Measurements from ENCODE around the gene GALNT2. TPM values are rescaled to one million over a fixed set of nuclear protein-coding genes. Genes with fewer than 3 reads are reported as not detected.

GALNT2 gene
- total and polyA plus RNA-seq, 4 donors, result 47.5 to 182 (median 114) TPM

DNA sequence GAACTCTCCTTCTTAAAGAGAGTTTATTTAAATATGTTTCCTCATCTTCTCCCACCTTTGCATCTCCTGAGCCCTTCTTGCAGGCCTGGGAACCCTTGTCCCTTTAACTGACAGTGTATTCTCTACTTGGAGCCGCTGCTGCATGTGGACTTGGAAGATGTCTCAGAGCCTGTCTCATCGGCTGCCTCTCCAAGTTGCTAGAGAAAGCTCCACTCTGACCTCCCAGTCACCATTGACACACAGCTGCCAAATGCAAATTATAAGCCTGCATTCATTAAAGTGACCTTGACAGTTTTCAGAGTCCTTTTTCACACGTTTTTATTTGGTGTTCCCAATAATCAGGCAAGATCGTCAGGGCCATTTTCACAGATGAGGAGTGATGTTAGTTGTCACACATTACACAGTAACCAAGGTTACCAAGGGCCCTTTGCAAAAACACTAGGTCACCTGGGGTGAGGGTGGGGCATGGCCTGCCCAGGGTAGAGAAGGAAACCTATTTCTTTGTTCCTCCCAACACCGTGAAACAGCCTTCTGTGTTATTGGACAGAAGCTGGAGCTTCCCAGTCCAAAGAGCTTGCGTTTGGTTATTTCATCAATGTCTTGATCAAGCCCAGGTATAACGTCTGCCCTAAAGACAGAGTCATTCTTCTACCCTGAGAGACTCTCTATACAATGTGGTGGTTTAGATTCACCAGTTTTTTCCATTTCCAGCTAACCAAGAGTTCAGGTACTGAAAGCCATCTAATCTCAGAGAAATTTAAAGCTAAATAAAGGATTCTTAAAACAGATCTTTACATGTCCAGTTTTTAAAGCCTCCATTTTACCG lies 164.1 kb downstream of the GALNT2 start:
- H3K36me3 ChIP-seq (ENCODE audit: control insufficient read depth in 4 of 4, insufficient read depth in 3 of 4, low read depth in 1 of 4, low read length in 3 of 4), result peaks cover 0 to 8% (median 3%) of the 10 kb centered on the region in 4 donors
- H3K27ac ChIP-seq (ENCODE audit: low read depth in 1 of 2, low read length in 2 of 2), result no peak overlapping the region
- DNase-seq (ENCODE audit: low spot score), result no peak
- peaks cover 0 to 12% (median 8%) of the 10 kb centered on the region in 4 donors for H3K4me1 ChIP-seq (ENCODE audit: control insufficient read depth in 4 of 4, insufficient read depth in 4 of 4, low read length in 3 of 4)
- TF ChIP-seq, protein P1, sequence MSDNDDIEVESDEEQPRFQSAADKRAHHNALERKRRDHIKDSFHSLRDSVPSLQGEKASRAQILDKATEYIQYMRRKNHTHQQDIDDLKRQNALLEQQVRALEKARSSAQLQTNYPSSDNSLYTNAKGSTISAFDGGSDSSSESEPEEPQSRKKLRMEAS (IDR thresholded peaks at IDR 0.05), result no peak
- TF ChIP-seq, protein P2, sequence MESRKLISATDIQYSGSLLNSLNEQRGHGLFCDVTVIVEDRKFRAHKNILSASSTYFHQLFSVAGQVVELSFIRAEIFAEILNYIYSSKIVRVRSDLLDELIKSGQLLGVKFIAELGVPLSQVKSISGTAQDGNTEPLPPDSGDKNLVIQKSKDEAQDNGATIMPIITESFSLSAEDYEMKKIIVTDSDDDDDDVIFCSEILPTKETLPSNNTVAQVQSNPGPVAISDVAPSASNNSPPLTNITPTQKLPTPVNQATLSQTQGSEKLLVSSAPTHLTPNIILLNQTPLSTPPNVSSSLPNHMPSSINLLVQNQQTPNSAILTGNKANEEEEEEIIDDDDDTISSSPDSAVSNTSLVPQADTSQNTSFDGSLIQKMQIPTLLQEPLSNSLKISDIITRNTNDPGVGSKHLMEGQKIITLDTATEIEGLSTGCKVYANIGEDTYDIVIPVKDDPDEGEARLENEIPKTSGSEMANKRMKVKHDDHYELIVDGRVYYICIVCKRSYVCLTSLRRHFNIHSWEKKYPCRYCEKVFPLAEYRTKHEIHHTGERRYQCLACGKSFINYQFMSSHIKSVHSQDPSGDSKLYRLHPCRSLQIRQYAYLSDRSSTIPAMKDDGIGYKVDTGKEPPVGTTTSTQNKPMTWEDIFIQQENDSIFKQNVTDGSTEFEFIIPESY (IDR thresholded peaks at IDR 0.05), result no peak
- TF ChIP-seq SP1 (IDR thresholded peaks at IDR 0.05), result no peak
- TF ChIP-seq, protein P3, sequence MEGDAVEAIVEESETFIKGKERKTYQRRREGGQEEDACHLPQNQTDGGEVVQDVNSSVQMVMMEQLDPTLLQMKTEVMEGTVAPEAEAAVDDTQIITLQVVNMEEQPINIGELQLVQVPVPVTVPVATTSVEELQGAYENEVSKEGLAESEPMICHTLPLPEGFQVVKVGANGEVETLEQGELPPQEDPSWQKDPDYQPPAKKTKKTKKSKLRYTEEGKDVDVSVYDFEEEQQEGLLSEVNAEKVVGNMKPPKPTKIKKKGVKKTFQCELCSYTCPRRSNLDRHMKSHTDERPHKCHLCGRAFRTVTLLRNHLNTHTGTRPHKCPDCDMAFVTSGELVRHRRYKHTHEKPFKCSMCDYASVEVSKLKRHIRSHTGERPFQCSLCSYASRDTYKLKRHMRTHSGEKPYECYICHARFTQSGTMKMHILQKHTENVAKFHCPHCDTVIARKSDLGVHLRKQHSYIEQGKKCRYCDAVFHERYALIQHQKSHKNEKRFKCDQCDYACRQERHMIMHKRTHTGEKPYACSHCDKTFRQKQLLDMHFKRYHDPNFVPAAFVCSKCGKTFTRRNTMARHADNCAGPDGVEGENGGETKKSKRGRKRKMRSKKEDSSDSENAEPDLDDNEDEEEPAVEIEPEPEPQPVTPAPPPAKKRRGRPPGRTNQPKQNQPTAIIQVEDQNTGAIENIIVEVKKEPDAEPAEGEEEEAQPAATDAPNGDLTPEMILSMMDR (IDR thresholded peaks at IDR 0.05; ENCODE audit: low read depth, low read length, missing input control), result no peak
- no peak for TF ChIP-seq HNF4A (conservative IDR thresholded peaks at IDR 0.05)
- TF ChIP-seq JUND (IDR thresholded peaks at IDR 0.05), result no peak
- no peak for TF ChIP-seq TAF1 (conservative IDR thresholded peaks at IDR 0.05)
- no peak for TF ChIP-seq RXRA (IDR thresholded peaks at IDR 0.05)
- no peak for TF ChIP-seq RAD21 (IDR thresholded peaks at IDR 0.05)
- TF ChIP-seq NR2F2 (IDR thresholded peaks at IDR 0.05), result no peak
- TF ChIP-seq, protein P4, sequence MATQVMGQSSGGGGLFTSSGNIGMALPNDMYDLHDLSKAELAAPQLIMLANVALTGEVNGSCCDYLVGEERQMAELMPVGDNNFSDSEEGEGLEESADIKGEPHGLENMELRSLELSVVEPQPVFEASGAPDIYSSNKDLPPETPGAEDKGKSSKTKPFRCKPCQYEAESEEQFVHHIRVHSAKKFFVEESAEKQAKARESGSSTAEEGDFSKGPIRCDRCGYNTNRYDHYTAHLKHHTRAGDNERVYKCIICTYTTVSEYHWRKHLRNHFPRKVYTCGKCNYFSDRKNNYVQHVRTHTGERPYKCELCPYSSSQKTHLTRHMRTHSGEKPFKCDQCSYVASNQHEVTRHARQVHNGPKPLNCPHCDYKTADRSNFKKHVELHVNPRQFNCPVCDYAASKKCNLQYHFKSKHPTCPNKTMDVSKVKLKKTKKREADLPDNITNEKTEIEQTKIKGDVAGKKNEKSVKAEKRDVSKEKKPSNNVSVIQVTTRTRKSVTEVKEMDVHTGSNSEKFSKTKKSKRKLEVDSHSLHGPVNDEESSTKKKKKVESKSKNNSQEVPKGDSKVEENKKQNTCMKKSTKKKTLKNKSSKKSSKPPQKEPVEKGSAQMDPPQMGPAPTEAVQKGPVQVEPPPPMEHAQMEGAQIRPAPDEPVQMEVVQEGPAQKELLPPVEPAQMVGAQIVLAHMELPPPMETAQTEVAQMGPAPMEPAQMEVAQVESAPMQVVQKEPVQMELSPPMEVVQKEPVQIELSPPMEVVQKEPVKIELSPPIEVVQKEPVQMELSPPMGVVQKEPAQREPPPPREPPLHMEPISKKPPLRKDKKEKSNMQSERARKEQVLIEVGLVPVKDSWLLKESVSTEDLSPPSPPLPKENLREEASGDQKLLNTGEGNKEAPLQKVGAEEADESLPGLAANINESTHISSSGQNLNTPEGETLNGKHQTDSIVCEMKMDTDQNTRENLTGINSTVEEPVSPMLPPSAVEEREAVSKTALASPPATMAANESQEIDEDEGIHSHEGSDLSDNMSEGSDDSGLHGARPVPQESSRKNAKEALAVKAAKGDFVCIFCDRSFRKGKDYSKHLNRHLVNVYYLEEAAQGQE (IDR thresholded peaks at IDR 0.05), result no peak
- no peak for TF ChIP-seq FOXA1 (IDR thresholded peaks at IDR 0.05)
- TF ChIP-seq EGR1 (IDR thresholded peaks at IDR 0.05; ENCODE audit: low read depth in 2 of 2), result no peak
- TF ChIP-seq YY1 (IDR thresholded peaks at IDR 0.05), result no peak
- TF ChIP-seq, protein P5, sequence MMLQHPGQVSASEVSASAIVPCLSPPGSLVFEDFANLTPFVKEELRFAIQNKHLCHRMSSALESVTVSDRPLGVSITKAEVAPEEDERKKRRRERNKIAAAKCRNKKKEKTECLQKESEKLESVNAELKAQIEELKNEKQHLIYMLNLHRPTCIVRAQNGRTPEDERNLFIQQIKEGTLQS (IDR thresholded peaks at IDR 0.05), result no peak
- no peak for TF ChIP-seq FOXA2 (IDR thresholded peaks at IDR 0.05)
- H3K9me3 ChIP-seq (ENCODE audit: control insufficient read depth in 4 of 4, low read length in 3 of 4), result no peaks in the 10 kb centered on the region
- 75% methylated on average over 8 of the region's 8 CpGs for WGBS
- no peak overlapping the region for H3K4me3 ChIP-seq (ENCODE audit: low read depth in 1 of 3, low read length in 3 of 3)
- no peak overlapping the region for H3K9ac ChIP-seq (ENCODE audit: low read depth in 1 of 2, low read length in 2 of 2)
- H3K27me3 ChIP-seq (ENCODE audit: control insufficient read depth in 4 of 4, insufficient read depth in 4 of 4, low read length in 3 of 4), result no peaks in the 10 kb centered on the region
